NCI-H226 (cell line): ENCODE measurements around the gene FBXL20.
A peak's percentile ranks its signal among the peaks of the same experiment; 100 is the strongest.

Experiments used
- DNase-seq: peaks from one replicate; pipeline ENCODE4 v3.0.0-alpha.2; 2015

FBXL20 gene

DNA sequence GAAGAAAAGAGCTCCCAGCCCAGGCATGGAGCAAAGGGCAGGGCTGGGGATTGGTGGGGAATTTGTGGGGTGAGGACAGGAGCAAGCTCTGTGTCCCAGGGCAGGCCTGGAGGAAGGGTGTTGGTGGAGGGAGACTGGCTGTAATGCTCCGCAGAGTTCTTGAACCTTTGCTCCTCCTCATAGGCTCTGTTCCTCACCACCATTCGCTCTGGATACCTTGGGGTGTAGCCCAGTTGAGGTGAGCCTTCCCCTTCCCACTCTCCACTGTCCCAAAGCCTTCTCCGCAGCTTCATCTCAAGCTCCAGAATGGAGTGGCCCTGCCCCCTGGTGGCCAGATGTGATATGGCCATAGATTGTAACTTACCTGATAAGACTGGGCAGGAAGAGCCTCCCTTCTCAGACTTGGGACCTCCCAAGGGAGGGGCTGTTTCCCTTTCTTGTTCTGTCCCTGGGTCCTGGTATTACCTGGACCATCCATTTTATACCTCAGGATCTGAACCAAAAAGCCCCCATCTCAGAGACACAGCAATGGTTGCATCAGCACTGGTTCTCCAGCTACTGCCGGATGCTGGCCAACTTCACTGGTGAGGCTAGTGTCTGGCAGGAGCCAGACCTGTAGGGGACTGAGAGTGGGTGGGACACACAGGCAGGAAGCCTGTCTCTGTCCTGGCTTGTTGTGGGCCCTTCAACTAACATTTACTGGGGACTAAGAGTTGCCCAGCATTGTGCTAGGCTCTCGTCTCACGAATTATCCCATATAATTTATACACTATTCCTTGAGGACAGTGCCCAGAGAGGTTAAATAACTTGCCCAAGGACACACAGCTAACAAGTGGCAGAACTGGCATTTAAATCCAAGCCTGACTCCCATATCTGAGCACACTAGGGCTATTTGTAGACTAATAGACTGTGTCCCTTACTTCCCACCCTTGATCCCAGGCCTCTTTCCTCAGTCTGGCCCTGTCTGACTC, 156.5 kb downstream of the FBXL20 start:
- DNase-seq: peak; percentile 70

GRCh38 chr17:39244016-39244599, 157.3 kb downstream of the FBXL20 start:
- no peak for DNase-seq

GRCh38 chr17:39243155-39243554, 158.3 kb downstream of the FBXL20 start:
- DNase-seq: no peak

GRCh38 chr17:39240631-39241030, 160.8 kb downstream of the FBXL20 start:
- DNase-seq: no peak

GRCh38 chr17:39239640-39240314, 161.6 kb downstream of the FBXL20 start:
- DNase-seq: no peak

DNA sequence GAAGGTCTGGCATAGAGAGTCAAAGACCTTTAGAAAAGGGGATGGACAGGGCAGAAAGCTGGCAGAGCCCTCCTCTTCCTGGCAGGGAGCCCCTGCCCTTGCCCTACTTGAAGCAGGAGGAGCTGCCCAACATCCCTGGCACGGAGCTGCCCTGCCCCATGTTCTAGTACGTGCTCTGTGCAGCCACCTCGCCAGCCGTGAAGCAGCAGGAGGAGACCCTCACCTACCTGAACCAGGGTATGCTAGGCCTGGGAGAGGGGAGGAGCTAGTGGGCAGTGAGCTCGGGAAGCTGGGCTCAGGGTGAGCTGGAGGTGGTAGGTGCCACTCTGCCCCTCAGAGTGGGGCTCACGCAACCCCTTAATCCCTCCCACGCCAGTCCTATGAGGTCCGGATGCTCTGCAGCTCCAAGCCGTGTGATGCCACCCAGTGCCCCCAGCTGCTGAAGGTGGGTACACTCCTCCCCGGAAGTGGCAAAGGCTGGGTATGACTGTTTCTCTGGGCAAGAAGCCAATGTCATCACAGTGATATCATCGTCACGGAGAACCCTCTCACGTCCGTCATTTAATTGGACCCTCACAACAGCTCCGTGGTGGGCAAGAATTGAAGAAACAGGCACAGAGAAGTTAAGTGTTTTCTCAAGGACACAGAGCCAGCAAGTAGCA, 163.0 kb downstream of the FBXL20 start:
- DNase-seq: peak; percentile 29

- no peak for DNase-seq
Observed at GRCh38 chr17:39237586-39237985, 163.8 kb downstream of the FBXL20 start.

DNA sequence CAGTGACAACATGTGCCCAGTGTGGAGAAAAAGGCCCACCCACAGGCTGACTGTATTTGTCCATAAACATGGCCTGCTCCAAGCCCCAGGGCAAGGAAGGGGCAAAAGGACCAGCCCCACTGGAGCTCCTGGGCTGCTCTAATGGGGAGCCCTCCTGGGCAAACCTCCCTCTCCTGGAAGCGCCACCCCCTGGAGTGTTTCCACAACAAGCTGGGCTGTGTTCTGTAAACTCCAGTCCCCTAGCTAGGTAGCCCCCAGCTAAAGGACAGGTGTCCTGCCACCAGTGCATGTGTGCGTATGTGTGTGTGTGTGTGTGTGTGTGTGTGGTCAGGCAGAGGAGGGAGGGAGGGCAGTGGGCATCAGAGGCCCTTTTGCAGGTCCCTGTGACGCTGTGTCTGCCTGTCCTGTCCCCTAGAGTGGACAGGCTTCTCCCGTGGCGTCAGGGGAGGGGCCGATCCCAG, 164.4 kb downstream of the FBXL20 start:
- DNase-seq: no peak

DNA sequence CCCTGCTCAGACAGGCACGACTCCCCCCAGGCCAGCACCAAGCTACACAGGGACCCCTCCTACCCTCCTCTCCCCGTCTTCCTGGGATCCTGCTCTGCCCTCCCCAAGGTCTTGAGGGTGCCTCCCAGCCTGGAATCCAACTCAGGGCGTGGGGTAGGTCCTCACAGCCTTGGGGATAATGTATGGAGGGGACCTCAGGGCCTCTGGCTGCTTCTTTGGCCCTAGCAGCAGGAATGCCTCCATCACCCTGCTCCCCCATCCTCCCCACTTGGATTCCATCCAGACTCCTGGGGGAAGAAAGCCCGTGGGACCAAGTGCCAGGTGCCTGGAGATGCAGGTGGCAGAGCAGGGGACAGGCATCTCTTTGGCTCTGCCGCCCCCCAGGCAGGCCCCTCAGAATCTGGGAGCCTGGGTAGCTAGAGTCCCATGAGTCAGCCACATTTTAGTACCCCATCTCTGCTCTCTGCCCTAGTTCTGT, 164.9 kb downstream of the FBXL20 start:
- no peak for DNase-seq

GRCh38 chr17:39235555-39236449, 165.6 kb downstream of the FBXL20 start:
- DNase-seq: peak; percentile 28

DNA sequence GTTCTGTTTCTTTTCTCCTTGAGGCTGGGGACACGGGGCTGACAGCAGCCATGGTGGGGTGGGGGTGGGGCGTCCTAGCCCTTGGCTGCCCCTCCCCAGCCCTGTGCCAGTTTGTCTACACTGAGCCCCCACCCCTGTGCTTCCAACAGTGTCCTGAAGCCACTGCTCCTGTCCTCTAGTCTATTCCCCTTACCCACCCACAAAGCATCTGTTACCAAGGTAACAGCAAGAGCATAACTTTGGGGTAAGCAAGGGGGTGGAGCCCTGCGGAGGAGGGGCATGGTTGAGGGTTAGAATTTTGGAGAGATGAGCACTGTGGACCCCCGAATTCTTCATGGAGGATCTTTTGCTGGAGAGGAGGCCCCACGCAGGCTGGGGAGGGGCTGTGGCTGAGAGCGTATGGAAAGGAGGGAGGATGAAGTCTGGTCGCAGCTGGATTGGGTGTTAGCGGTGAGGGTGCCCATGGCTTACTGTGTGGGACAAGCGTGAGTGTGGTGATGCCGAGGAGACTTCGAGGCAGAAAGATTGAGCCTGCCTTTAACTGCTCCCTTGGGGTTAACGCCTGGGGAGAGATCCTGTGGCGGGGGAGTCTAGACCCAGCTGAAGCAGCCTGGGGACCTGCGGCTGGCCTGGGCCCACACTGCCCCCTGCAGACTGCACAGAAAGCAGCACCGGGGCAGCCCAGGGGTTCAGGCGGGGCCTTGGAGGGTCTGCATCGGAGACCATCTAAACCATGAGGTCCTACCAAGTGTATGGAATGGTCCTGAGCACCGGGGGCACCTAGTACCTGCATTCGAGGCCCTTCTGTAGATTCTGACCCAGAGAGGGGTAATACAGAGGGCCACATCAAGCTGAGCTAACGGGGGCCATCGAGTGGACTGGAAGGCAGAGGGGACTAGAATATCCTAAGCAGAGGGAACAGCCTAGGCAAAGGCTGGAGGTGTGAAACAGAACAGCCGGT, 169.6 kb downstream of the FBXL20 start:
- DNase-seq: no peak

- no peak for DNase-seq
Observed at GRCh38 chr17:39231091-39231561, 170.3 kb downstream of the FBXL20 start.

DNA sequence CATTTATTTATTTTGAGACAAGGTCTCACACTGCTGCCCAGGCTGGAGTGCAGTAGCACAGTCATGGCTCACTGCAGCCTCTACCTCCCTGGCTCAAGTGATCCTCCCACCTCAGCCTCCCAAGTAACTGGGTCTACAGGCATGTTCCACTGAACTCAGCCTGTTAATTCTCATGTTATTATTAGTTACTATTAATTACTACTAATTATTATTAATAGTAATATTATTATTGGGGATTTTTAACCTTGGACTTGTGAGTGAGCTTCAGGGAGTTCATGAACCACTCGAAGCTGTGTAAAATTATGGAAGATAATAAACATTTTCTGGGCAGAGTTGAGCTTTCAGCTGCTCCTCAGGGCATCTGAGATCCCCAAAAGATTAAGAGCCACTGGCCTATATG, 171.1 kb downstream of the FBXL20 start:
- no peak for DNase-seq

DNA sequence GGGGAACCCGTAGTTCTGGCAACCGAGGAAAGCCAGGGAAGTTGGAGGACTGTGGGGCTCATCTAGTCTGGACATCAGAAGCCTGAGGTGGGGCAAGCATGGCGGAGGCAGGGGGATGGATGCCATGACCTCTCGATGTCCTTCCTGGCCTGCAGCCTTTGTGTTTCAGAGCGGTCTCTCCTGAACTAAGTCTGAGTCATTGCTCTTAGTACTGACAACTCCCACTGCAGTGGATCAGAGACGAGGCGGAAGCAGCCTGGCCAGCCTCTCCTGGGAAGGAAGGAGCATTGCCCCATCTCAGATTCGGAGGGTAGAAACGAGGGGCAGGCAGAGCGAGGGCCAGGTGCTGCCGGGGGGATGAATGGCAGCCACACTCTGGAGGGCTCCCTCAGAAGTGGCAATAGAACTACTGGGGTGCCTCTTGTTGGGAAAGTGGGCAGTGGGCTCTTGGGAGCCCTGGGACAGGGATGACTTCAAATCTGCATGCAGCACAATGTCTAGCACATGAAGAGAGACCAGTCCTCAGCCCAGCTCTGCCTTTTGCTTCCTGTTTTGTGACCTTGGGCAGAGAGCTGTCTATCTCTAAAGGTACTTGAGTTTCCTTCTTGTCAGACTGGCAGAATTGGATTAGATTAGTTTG, 172.0 kb downstream of the FBXL20 start:
- DNase-seq: peak; percentile 86

- DNase-seq: no peak
Observed at GRCh38 chr17:39227364-39227919, 174.0 kb downstream of the FBXL20 start.

DNA sequence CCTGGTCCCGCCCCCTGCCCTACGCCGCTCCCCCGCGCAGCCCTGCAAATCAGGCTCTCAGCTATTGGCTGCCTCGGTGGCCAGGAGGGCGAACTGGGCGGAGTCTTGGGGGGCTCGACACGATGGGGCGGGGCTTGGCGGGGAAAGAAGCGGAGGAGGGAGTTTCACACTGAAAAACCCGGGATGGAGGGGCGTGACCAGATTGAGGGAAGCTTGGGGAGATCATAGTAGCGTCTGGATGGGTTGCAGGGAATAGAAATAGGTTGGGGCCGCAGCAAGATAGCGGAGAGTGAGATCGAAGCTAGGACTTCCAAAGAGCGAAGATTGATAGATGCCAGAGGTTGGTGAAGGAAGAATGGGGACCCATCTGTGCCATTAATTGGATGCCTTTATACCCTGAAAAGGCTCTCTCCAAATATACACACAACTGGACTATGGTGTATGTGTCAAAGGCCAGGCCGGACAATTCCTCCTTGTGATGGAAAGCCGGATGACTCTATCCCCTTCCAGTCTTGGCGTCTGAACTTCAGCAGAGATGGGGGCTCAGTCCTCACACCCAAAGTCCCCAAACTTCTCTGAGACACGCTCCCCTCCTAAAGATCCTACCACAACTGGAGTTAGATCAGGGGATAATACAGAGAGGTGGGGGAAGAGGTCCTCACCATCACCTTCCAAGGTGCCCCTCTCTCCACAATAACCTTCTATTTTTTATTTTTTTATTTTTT, 175.3 kb downstream of the FBXL20 start:
- DNase-seq: peak; percentile 69

DNA sequence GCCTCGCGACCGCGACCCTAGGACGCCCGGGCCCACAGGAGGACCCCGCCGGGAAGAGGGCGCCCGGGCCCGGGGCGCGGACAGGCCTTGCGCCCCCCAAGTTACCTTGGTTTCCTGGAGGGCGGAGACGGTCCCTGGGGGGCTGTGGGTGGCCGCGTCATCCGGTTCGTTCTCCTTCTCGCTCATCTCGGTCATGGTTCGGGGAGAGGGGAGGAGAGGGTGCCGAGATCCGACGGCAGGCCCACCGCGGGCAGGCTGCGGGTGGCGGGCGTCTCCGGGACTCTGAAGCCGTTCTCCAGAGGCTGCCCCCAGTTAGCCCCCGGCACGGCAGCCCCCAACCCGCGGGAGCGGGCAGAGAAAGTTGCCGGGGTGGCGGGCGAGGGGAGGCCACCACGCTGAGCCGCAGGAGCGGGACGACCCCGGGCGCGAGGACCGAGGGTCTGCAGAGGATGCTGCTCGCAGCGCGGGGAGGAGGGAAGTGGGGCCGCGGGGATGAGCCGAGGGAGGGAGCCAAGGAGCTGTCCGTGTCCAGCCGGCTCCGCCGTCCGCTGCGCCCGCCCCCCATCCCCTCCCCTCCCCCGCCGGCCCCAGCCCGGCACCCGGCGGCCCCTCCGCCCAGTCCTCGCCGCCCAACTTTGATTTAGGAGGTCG, 176.0 kb downstream of the FBXL20 start, which contains the start of gene STAC2:
STAC2 (minus strand) TSS at position 638 of the 651 bp plus-strand sequence; CDS start at position 195, 443 bp downstream.
- no peak for DNase-seq

DNA sequence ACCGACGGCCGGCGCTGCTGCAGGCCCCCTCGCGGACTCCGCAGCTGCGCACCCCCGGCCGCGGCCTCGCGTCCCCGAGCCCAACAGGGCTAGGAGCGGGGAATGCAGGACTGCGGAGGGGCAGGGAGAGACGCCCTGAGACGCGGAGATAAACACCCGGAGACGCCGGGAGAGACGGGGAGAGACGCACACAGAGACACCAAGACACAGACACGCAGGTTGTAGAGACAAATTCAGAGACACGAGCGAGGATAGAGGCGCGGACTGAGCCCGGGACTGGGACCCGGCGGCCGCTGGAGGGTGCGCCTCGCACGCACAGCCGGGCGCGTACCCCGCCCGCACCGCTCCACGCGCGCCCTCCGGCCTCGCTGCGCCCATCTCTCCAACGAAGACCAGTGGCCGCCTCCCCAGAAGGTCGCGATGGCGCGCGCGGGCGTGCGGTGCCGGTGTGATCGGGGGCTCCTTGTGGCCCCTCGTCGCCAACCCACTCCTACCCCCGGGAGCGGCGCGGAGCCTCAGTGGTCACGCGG, 176.6 kb downstream of the FBXL20 start:
- no peak for DNase-seq
